ENCODE data around the gene CSTF1.

CSTF1 gene

GRCh38 chr20:56454754-56455153 lies 62.3 kb downstream of the CSTF1 start:
- Histone ChIP-seq H3F3A (ENCODE audit: insufficient read depth) (no peaks in the 10 kb centered on the region), H3K4me3 (ENCODE audit: insufficient read depth, low read length, poor library complexity, severe bottlenecking) (no peak overlapping the region), H4K20me1 (ENCODE audit: low read depth, low read length) (no peaks in the 10 kb centered on the region), H3K4me2 (ENCODE audit: low read depth, low read length, poor library complexity, severe bottlenecking) (no peak overlapping the region), H3K79me2 (ENCODE audit: insufficient read depth, low read length) (no peaks in the 10 kb centered on the region), H3K9ac (ENCODE audit: low read length) (no peak overlapping the region), H3K27me3 (ENCODE audit: low read length) (no peaks in the 10 kb centered on the region), H3K9me2 (replicated peaks; ENCODE audit: insufficient read depth, low read length) (no peaks in the 10 kb centered on the region), H3K36me3 (ENCODE audit: low read length) (no peaks in the 10 kb centered on the region), H3K9me3 (ENCODE audit: insufficient read depth, low read length) (no peaks in the 10 kb centered on the region), H2AFZ (ENCODE audit: low read depth, low read length, severe bottlenecking) (no peak overlapping the region), H3K27ac (ENCODE audit: low read depth, low read length) (no peak overlapping the region)
- TF ChIP-seq CTCF (IDR thresholded peaks at IDR 0.05; ENCODE audit: insufficient read depth, low read length, poor library complexity, severe bottlenecking), result no peak
- TF ChIP-seq EZH2phosphoT487 (conservative IDR thresholded peaks at IDR 0.05; ENCODE audit: low read length), result no peak

Measured in SU-DHL-6 (cell line).